K562 (cell line): ENCODE measurements around the gene RASEF. TPM values are rescaled to one million over a fixed set of nuclear protein-coding genes. Genes with fewer than 3 reads are reported as not detected.

Source experiments
- ATAC-seq: fragments of 200-7000 bp; cut with Tn5 transposase; 3 replicates; pipeline ENCODE4 v1.9.1; 2020; ENCODE audit warnings: moderate library complexity
- BruUV-seq: library from RNA; stranded (reverse); fragments of 400-500 nt; replicated peaks from 2 replicates; lab custom pipeline; 2021; lab: Mats Ljungman, UMichigan
- CTCF ChIA-PET: fragments of 300-600 bp; formaldehyde crosslinking; extraction: SDS; loops from one replicate; lab custom pipeline; 2021; ENCODE audit warnings: low intra/inter-chr PET ratio; lab: Yijun Ruan, JAX
- POLR2A ChIA-PET: fragments of 300-600, 350-650 bp; sonication (Branson Sonifier 250); formaldehyde crosslinking; extraction: SDS; loops from one replicate; lab custom pipeline; 2021; ENCODE audit warnings: antibody characterized with exemption, inconsistent platforms; lab: Yijun Ruan, JAX
- DNase-seq, 4 experiments: peaks; one replicate each; pipeline versions ENCODE4 v3.0.0 to v3.0.0-alpha.2; 2011 to 2018; ENCODE audit warnings: low spot score in 3 of 4, mixed read lengths in 3 of 4; ENCODE audit errors: extremely low read depth in 1 of 4
- FAIRE-seq: peaks from 2 replicates; lab custom pipeline; 2011; peaks lifted over from hg19 to GRCh38; lab: Jason Lieb, UNC
- H2AFZ ChIP-seq: 2 replicates; pipeline ENCODE4 v1.6.0; 2011; ENCODE audit warnings: low read depth, low read length, control low read depth, inconsistent platforms
- H3K27ac ChIP-seq: fragments of 200-600 bp; 3 replicates; pipeline ENCODE4 v1.8.0; 2011; ENCODE audit warnings: low read depth, mild to moderate bottlenecking, control low read depth, inconsistent platforms, low read length, moderate library complexity, mixed read lengths; ENCODE audit errors: extremely low read depth
- H3K27me3 ChIP-seq, 2 experiments: fragments of 300-600 bp in 1 of 2; 2 replicates in 1 of 2; 3 replicates in 1 of 2; pipeline versions ENCODE4 v1.6.0 to v1.8.0; 2011; ENCODE audit warnings: inconsistent platforms in 2 of 2, low read length in 2 of 2, mild to moderate bottlenecking in 1 of 2, mixed read lengths in 1 of 2, moderate library complexity in 1 of 2; ENCODE audit not compliant: control insufficient read depth in 2 of 2, insufficient read depth in 2 of 2
- H3K36me3 ChIP-seq: fragments of 300-600 bp; 3 replicates; pipeline ENCODE4 v1.8.0; 2011; ENCODE audit warnings: mild to moderate bottlenecking, low read length, inconsistent platforms; ENCODE audit not compliant: control insufficient read depth, insufficient read depth
- H3K4me1 ChIP-seq, 2 experiments: fragments of 200-600 bp in 1 of 2; replicated peaks in 1 of 2; 2 replicates in 1 of 2; 3 replicates in 1 of 2; pipeline versions ENCODE4 v1.5.1 to v1.8.0; 2011; ENCODE audit warnings: inconsistent platforms in 2 of 2, low read length in 2 of 2, mild to moderate bottlenecking in 1 of 2, mixed read lengths in 1 of 2, moderate library complexity in 1 of 2; ENCODE audit not compliant: control insufficient read depth in 2 of 2, insufficient read depth in 2 of 2
- H3K4me2 ChIP-seq: 2 replicates; pipeline ENCODE4 v1.6.1; 2011; ENCODE audit warnings: low read length, control low read depth, inconsistent platforms, mixed read lengths; ENCODE audit not compliant: insufficient read depth
- H3K4me3 ChIP-seq: fragments of 200-600 bp; sonication (generic), shearing (Covaris generic); 2 replicates; pipeline ENCODE4 v1.5.1; 2016; ENCODE audit warnings: control low read depth, inconsistent platforms
- H3K79me2 ChIP-seq: fragments of 200-600 bp; 3 replicates; pipeline ENCODE4 v1.8.0; 2011; ENCODE audit warnings: low read length, inconsistent platforms; ENCODE audit not compliant: control insufficient read depth, insufficient read depth
- H3K9ac ChIP-seq, 2 experiments: 2 replicates each; pipeline versions ENCODE4 v1.6.0 to v1.6.1; 2011; ENCODE audit warnings: low read depth in 2 of 2, low read length in 2 of 2, control low read depth in 1 of 2, inconsistent platforms in 1 of 2, mild to moderate bottlenecking in 1 of 2, mixed read lengths in 1 of 2; ENCODE audit not compliant: insufficient read depth in 1 of 2
- H3K9me1 ChIP-seq: one replicate; pipeline ENCODE4 v1.6.0; 2011; ENCODE audit warnings: inconsistent platforms, mild to moderate bottlenecking, low read length, moderate library complexity; ENCODE audit not compliant: control insufficient read depth, insufficient read depth
- H3K9me3 ChIP-seq: replicated peaks from 2 replicates; pipeline ENCODE4 v1.5.1; 2011; ENCODE audit warnings: low read depth, low read length, inconsistent platforms; ENCODE audit not compliant: control insufficient read depth, insufficient read depth
- H4K20me1 ChIP-seq: replicated peaks from 2 replicates; pipeline ENCODE4 v1.6.1; 2011; ENCODE audit warnings: low read length, inconsistent platforms, mixed read lengths; ENCODE audit not compliant: control insufficient read depth, insufficient read depth
- CHD2 ChIP-seq: IDR thresholded peaks from 2 replicates; pipeline ENCODE4 v1.6.1; 2011; ENCODE audit warnings: low read depth, low read length
- ETS2 ChIP-seq: IDR thresholded peaks from 2 replicates; pipeline ENCODE4 v1.6.1; 2016; ENCODE audit warnings: borderline replicate concordance, missing genetic modification characterization, mild to moderate bottlenecking, moderate library complexity, missing compliant biosample characterization; ENCODE audit not compliant: poor library complexity, severe bottlenecking
- EZH2 ChIP-seq: IDR thresholded peaks from 2 replicates; pipeline ENCODE4 v1.6.1; 2012; ENCODE audit warnings: low read depth, mild to moderate bottlenecking, inconsistent platforms, low read length, borderline replicate concordance
- FIP1L1 ChIP-seq: fragments of 200-400 bp; formaldehyde crosslinking; IDR thresholded peaks from 2 replicates; pipeline ENCODE4 v1.6.1; 2018; ENCODE audit warnings: mild to moderate bottlenecking, low read depth, low read length; ENCODE audit not compliant: poor library complexity, severe bottlenecking
- FOXK2 ChIP-seq, 2 experiments: fragments of 450-650 bp; IDR thresholded peaks in 1 of 2; conservative IDR thresholded peaks in 1 of 2; 2 replicates each; pipeline ENCODE4 v1.6.1; 2016; ENCODE audit warnings: low read depth in 2 of 2, mild to moderate bottlenecking in 1 of 2
- MCM2 ChIP-seq: fragments of 450-650 bp; IDR thresholded peaks from 2 replicates; pipeline ENCODE4 v1.6.1; 2017; ENCODE audit warnings: low read depth, mild to moderate bottlenecking
- NRF1 ChIP-seq, 2 experiments: fragments of 450-650 bp; IDR thresholded peaks in 1 of 2; conservative IDR thresholded peaks in 1 of 2; 2 replicates each; pipeline ENCODE4 v1.6.1; 2014; ENCODE audit warnings: mild to moderate bottlenecking in 2 of 2
- PCBP2 ChIP-seq: fragments of 200-400 bp; formaldehyde crosslinking; IDR thresholded peaks from 2 replicates; pipeline ENCODE4 v1.6.1; 2018; ENCODE audit warnings: low read length, low read depth, mild to moderate bottlenecking, moderate library complexity; ENCODE audit not compliant: poor library complexity, severe bottlenecking
- RAD21 ChIP-seq, 2 experiments: fragments of 250-450 bp in 1 of 2; fragments of 450-650 bp in 1 of 2; sonication (Bioruptor Pico) in 1 of 2; formaldehyde crosslinking in 1 of 2; IDR thresholded peaks in 1 of 2; conservative IDR thresholded peaks in 1 of 2; 2 replicates each; pipeline versions ENCODE4 v1.4.0 to v1.8.0; 2020 to 2022; ENCODE audit warnings: mild to moderate bottlenecking in 2 of 2, moderate library complexity in 1 of 2
- SMAD2 ChIP-seq: fragments of 150-350 bp; IDR thresholded peaks from 2 replicates; pipeline ENCODE4 v1.6.1; 2014; ENCODE audit warnings: low read depth, mild to moderate bottlenecking, low read length
- SMARCA5 ChIP-seq: fragments of 450-650 bp; IDR thresholded peaks from 2 replicates; pipeline ENCODE4 v1.6.1; 2016
- SNRNP70 ChIP-seq: fragments of 200-400 bp; formaldehyde crosslinking; optimal IDR thresholded peaks from 2 replicates; pipeline ENCODE3; 2017; ENCODE audit warnings: low read depth, low read length
- SRSF9 ChIP-seq: fragments of 200-400 bp; formaldehyde crosslinking; IDR thresholded peaks from 2 replicates; pipeline ENCODE4 v1.6.1; 2017; ENCODE audit warnings: low read depth, low read length, borderline replicate concordance
- TEAD2 ChIP-seq: fragments of 450-650 bp; IDR thresholded peaks from 2 replicates; pipeline ENCODE4 v1.6.1; 2016; ENCODE audit warnings: missing genetic modification characterization, control low read depth, missing compliant biosample characterization
- ZNF586 ChIP-seq: fragments of 450-650 bp; formaldehyde crosslinking; conservative IDR thresholded peaks from 2 replicates; pipeline ENCODE4 v1.4.0; 2020; ENCODE audit warnings: mild to moderate bottlenecking, moderate library complexity
- ZSCAN32 ChIP-seq: fragments of 450-650 bp; formaldehyde crosslinking; IDR thresholded peaks from 2 replicates; pipeline ENCODE4 v1.4.0; 2020; ENCODE audit warnings: mild to moderate bottlenecking, moderate library complexity
- WGBS: fragments of 100-300 bp; shearing (Covaris generic); methylation state at CpG from one replicate; pipeline ENCODE4 v1.1.6; 2016; ENCODE audit warnings: low coverage, mixed read lengths; ENCODE audit not compliant: insufficient coverage; ENCODE audit errors: missing lambda C conversion rate; 5-methylcytosine and 5-hydroxymethylcytosine counted together
- in situ Hi-C: fragments of 300-500 bp; cut with MboI; formaldehyde crosslinking; loops from 4 replicates; pipeline ENCODE4 v1.15.0; 2018; ENCODE audit warnings: inconsistent platforms, mixed read lengths
- intact Hi-C: fragments of 100-400 bp; cut with micrococcal nuclease; formaldehyde crosslinking; loops from 2 replicates; pipeline ENCODE4 v1.14.2; 2022
- polyA plus RNA-seq, 8 experiments: library from polyadenylated mRNA; depleted of rRNA in 4 of 8; stranded (reverse) in 5 of 8; unstranded in 3 of 8; fragments of >200 nt; fragmentation: Nextera tagmentation in 2 of 8; fragmentation: Illumina TruSeq in 1 of 8; extraction: Ambion mirVana in 2 of 8; extraction: Trizol in 1 of 8; gene quantifications; 2 replicates each; pipeline versions ENCODE4 v1.2.1 to v1.2.3, GENCODE V29; 2011 to 2014; ENCODE audit warnings: inconsistent platforms in 1 of 8, missing spikeins in 1 of 8
- total RNA-seq, 7 experiments: library from RNA; depleted of rRNA in 6 of 7; stranded (reverse); fragments of >200 nt in 6 of 7; fragmentation: Illumina TruSeq in 2 of 7; extraction: Trizol in 2 of 7; gene quantifications; 2 replicates each; pipeline versions ENCODE4 v1.2.1 to v1.2.3, GENCODE V29; 2011 to 2021; ENCODE audit warnings: low replicate concordance in 1 of 7
- TF ChIP-seq, protein P1 (sequence below): sonication (generic); formaldehyde crosslinking; IDR thresholded peaks from 2 replicates; pipeline ENCODE4 v1.9.0; 2022; ENCODE audit warnings: mild to moderate bottlenecking, missing genetic modification reagents
- TF ChIP-seq, protein P2 (sequence below): fragments of 250-450 bp; sonication (Bioruptor Pico); IDR thresholded peaks from 2 replicates; pipeline ENCODE4 v1.8.0; 2021; ENCODE audit warnings: moderate library complexity, mild to moderate bottlenecking, inconsistent platforms
- TF ChIP-seq, protein P3 (sequence below): sonication (generic); formaldehyde crosslinking; IDR thresholded peaks from 2 replicates; pipeline ENCODE4 v1.5.0; 2020; ENCODE audit warnings: missing genetic modification reagents

Gene RASEF
- total and polyA plus RNA-seq, 9 of the 15 experiments (the other 6 are each of a cell fraction or from before 2014, with no cell fraction given): 0.01 to 0.18 (median 0.11) TPM; not detected in 4

DNA sequence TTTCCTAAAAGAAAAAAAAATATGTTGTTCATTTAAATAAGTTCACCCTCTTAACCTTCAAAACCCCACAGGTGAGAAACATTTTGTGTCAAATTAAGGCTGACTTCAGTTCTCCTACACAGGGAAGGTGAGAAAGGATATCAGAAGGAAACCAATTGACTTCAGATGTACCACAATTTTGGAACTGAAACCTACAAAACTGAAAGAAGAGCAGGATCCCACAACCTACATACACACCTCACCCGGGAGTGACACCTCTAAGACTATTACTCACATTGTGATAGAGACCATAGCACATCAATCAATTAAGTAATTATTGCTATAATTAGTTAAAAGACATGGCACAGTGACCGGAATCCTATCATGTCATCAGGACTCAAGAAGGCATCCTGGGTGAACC, 47.0 kb downstream of the RASEF start (continued):
- TF ChIP-seq, protein P1, sequence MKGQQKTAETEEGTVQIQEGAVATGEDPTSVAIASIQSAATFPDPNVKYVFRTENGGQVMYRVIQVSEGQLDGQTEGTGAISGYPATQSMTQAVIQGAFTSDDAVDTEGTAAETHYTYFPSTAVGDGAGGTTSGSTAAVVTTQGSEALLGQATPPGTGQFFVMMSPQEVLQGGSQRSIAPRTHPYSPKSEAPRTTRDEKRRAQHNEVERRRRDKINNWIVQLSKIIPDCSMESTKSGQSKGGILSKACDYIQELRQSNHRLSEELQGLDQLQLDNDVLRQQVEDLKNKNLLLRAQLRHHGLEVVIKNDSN (CRISPR knock-in tag): no peak
- TF ChIP-seq TEAD2: no peak
- TF ChIP-seq, protein P2, sequence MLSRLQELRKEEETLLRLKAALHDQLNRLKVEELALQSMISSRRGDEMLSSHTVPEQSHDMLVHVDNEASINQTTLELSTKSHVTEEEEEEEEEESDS: no peak

GRCh38 chr9:83013867-83014605, 48.9 kb downstream of the RASEF start:
- Histone ChIP-seq H3K79me2 (no peaks in the 10 kb centered on the region), H3K9me3 (no peaks in the 10 kb centered on the region), H4K20me1 (no peaks in the 10 kb centered on the region), H3K4me1 (no peaks in the 10 kb centered on the region), H3K4me3 (no peak overlapping the region), H3K4me2 (no peak overlapping the region), H3K9me1 (no peaks in the 10 kb centered on the region), H2AFZ (no peak overlapping the region), H3K36me3 (no peaks in the 10 kb centered on the region), H3K9ac (no peak overlapping the region), H3K27me3 (no peaks in the 10 kb centered on the region), H3K27ac (no peak overlapping the region)
- no TSS peak for BruUV-seq
- DNase-seq: no peak
- POLR2A ChIA-PET: no interaction called here
- no peak for FAIRE-seq
- in situ Hi-C loops (no loop called here), intact Hi-C loops (no loop called here)
- no peak for ATAC-seq
- CTCF ChIA-PET: no interaction called here
- WGBS: 0% methylated on average over 3 of the region's 3 CpGs
- no peak for TF ChIP-seq FOXK2 (conservative IDR thresholded peaks at IDR 0.05 in 1 of 2, IDR thresholded peaks at IDR 0.05 in 1 of 2; ENCODE audit: low read depth in 2 of 2)
- no peak for TF ChIP-seq CHD2
- TF ChIP-seq NRF1 (conservative IDR thresholded peaks at IDR 0.05 in 1 of 2, IDR thresholded peaks at IDR 0.05 in 1 of 2): no peak
- no peak for TF ChIP-seq MCM2
- no peak for TF ChIP-seq RAD21 (CRISPR knock-in tag; conservative IDR thresholded peaks at IDR 0.05 in 1 of 2, IDR thresholded peaks at IDR 0.05 in 1 of 2)
- TF ChIP-seq, protein P3, sequence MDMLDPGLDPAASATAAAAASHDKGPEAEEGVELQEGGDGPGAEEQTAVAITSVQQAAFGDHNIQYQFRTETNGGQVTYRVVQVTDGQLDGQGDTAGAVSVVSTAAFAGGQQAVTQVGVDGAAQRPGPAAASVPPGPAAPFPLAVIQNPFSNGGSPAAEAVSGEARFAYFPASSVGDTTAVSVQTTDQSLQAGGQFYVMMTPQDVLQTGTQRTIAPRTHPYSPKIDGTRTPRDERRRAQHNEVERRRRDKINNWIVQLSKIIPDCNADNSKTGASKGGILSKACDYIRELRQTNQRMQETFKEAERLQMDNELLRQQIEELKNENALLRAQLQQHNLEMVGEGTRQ (CRISPR knock-in tag): no peak
- no peak for TF ChIP-seq SRSF9
- no peak for TF ChIP-seq ETS2 (tag)
- TF ChIP-seq SMARCA5: no peak
- TF ChIP-seq SNRNP70: no peak
- TF ChIP-seq EZH2: no peak
- TF ChIP-seq ZSCAN32 (CRISPR knock-in tag): no peak
- TF ChIP-seq PCBP2: no peak
- TF ChIP-seq SMAD2: no peak
- no peak for TF ChIP-seq ZNF586 (CRISPR knock-in tag)
- TF ChIP-seq FIP1L1: no peak
